HepG2 (cell line): ENCODE measurements around the gene C5orf15. TPM values are rescaled to one million over a fixed set of nuclear protein-coding genes. Genes with fewer than 3 reads are reported as not detected.

Experiments
- ATAC-seq: fragments of 200-7000 bp; cut with Tn5 transposase; 3 replicates; pipeline ENCODE4 v1.9.1; 2020; ENCODE audit warnings: mild to moderate bottlenecking, moderate library complexity
- BruUV-seq: library from RNA; stranded (reverse); fragments of 400-500 nt; replicated peaks from 2 replicates; lab custom pipeline; 2021; lab: Mats Ljungman, UMichigan
- CTCF ChIA-PET: fragments of 300-600 bp; formaldehyde crosslinking; extraction: SDS; loops from one replicate; lab custom pipeline; 2021; ENCODE audit warnings: low total read pairs, inconsistent platforms, low intra/inter-chr PET ratio; lab: Yijun Ruan, JAX
- POLR2A ChIA-PET: fragments of 350-600 bp; sonication (Branson Sonifier 250); formaldehyde crosslinking; loops from one replicate; lab custom pipeline; 2020; ENCODE audit warnings: antibody characterized with exemption, inconsistent platforms; lab: Yijun Ruan, JAX
- DNase-seq: peaks from one replicate; pipeline ENCODE4 v3.0.0-alpha.2; 2015; ENCODE audit warnings: low spot score
- FAIRE-seq: peaks from 3 replicates; lab custom pipeline; 2011; peaks lifted over from hg19 to GRCh38; lab: Jason Lieb, UNC
- H2AFZ ChIP-seq: one replicate; pipeline ENCODE4 v1.6.1; 2011; ENCODE audit warnings: low read length, inconsistent platforms
- H3K27ac ChIP-seq: fragments of 300-600 bp; 3 replicates; pipeline ENCODE4 v1.8.0; 2011; ENCODE audit warnings: mixed run types, mild to moderate bottlenecking, mixed read lengths, low read length, inconsistent platforms; ENCODE audit not compliant: insufficient read depth; ENCODE audit errors: extremely low read length
- H3K27me3 ChIP-seq, 2 experiments: fragments of 200-600 bp in 1 of 2; 2 replicates in 1 of 2; 3 replicates in 1 of 2; pipeline versions ENCODE4 v1.6.0 to v1.8.0; 2011; ENCODE audit warnings: low read length in 2 of 2, mild to moderate bottlenecking in 2 of 2, moderate library complexity in 2 of 2, inconsistent platforms in 1 of 2; ENCODE audit not compliant: insufficient read depth in 2 of 2, control insufficient read depth in 1 of 2
- H3K36me3 ChIP-seq, 2 experiments: fragments of 200-600 bp in 1 of 2; replicated peaks in 1 of 2; 2 replicates in 1 of 2; 3 replicates in 1 of 2; pipeline versions ENCODE4 v1.5.1 to v1.8.0; 2011; ENCODE audit warnings: low read length in 2 of 2, inconsistent platforms in 1 of 2; ENCODE audit not compliant: insufficient read depth in 2 of 2, control insufficient read depth in 1 of 2
- H3K4me1 ChIP-seq: 2 replicates; pipeline ENCODE4 v1.5.1; 2012; ENCODE audit warnings: low read length, inconsistent platforms; ENCODE audit not compliant: insufficient read depth
- H3K4me2 ChIP-seq: 2 replicates; pipeline ENCODE4 v1.6.0; 2011; ENCODE audit warnings: low read depth, low read length, inconsistent platforms
- H3K4me3 ChIP-seq, 3 experiments: fragments of 200-600 bp in 1 of 3; sonication (generic), shearing (Covaris generic) in 1 of 3; replicated peaks in 1 of 3; 2 replicates each; pipeline ENCODE4 v1.5.1; 2011 to 2016; ENCODE audit warnings: low read length in 3 of 3, inconsistent platforms in 2 of 3, low read depth in 2 of 3, mild to moderate bottlenecking in 2 of 3, control low read depth in 1 of 3, mixed read lengths in 1 of 3; ENCODE audit not compliant: insufficient read depth in 1 of 3
- H3K79me2 ChIP-seq: one replicate; pipeline ENCODE4 v1.6.1; 2011; ENCODE audit warnings: low read length, inconsistent platforms; ENCODE audit not compliant: insufficient read depth
- H3K9ac ChIP-seq: 2 replicates; pipeline ENCODE4 v1.6.0; 2011; ENCODE audit warnings: mild to moderate bottlenecking, low read depth, low read length, inconsistent platforms; ENCODE audit not compliant: insufficient read depth
- H3K9me3 ChIP-seq: 2 replicates; pipeline ENCODE4 v1.5.1; 2012; ENCODE audit warnings: mild to moderate bottlenecking, low read length
- H4K20me1 ChIP-seq: 2 replicates; pipeline ENCODE4 v1.6.0; 2011; ENCODE audit warnings: inconsistent platforms, mild to moderate bottlenecking, low read length, moderate library complexity; ENCODE audit not compliant: insufficient read depth
- ZNF607 ChIP-seq: sonication (generic); formaldehyde crosslinking; IDR thresholded peaks from 2 replicates; pipeline ENCODE4 v1.5.1; 2020; ENCODE audit warnings: missing genetic modification reagents, mild to moderate bottlenecking, borderline replicate concordance
- ZNF629 ChIP-seq: sonication (generic); formaldehyde crosslinking; conservative IDR thresholded peaks from 2 replicates; pipeline ENCODE4 v1.5.0; 2020; ENCODE audit warnings: missing genetic modification reagents
- WGBS: methylation state at CpG from one replicate; pipeline ENCODE4 v1.1.6; 2017; ENCODE audit warnings: low lambda C conversion rate; 5-methylcytosine and 5-hydroxymethylcytosine counted together
- in situ Hi-C: cut with HindIII; loops from 2 replicates; pipeline ENCODE4 v1.10.0; 2017; ENCODE audit warnings: low pct_unique_long_range_greater_than_20kb; ENCODE audit not compliant: extremely low pct_ligation_motif_present
- intact Hi-C: fragments of 100-400 bp; cut with micrococcal nuclease; formaldehyde crosslinking; loops from one replicate; pipeline ENCODE4 v1.10.0; 2022; ENCODE audit not compliant: unreplicated experiment
- polyA plus RNA-seq, 8 experiments: library from polyadenylated mRNA; depleted of rRNA in 3 of 8; stranded (reverse) in 7 of 8; unstranded in 1 of 8; fragments of >200 nt; fragmentation: Illumina TruSeq in 4 of 8; extraction: Trizol in 4 of 8; gene quantifications; 2 replicates each; pipeline versions ENCODE4 v1.2.1 to v1.2.3, GENCODE V29; 2011 to 2016; ENCODE audit warnings: low read depth in 4 of 8, missing spikeins in 1 of 8, mixed read lengths in 1 of 8; ENCODE audit not compliant: insufficient read depth in 1 of 8
- total RNA-seq, 5 experiments: library from RNA; depleted of rRNA; stranded (reverse); fragments of >200 nt; fragmentation: Illumina TruSeq; extraction: Trizol; gene quantifications; 2 replicates each; pipeline ENCODE4 v1.2.3, GENCODE V29; 2016; ENCODE audit warnings: low read depth in 1 of 5
- TF ChIP-seq, protein P1 (sequence below): sonication (generic); formaldehyde crosslinking; IDR thresholded peaks from 2 replicates; pipeline ENCODE4 v1.4.0; 2020; ENCODE audit warnings: missing genetic modification reagents
- TF ChIP-seq, protein P2 (sequence below): sonication (generic); formaldehyde crosslinking; IDR thresholded peaks from 2 replicates; pipeline ENCODE4 v1.9.0; 2021; ENCODE audit warnings: missing genetic modification reagents, borderline replicate concordance

Gene C5orf15
- total and polyA plus RNA-seq, 2 of the 13 experiments (the other 11 are each of a cell fraction or from before 2014, with no cell fraction given): 58.5 to 82.7 TPM

DNA sequence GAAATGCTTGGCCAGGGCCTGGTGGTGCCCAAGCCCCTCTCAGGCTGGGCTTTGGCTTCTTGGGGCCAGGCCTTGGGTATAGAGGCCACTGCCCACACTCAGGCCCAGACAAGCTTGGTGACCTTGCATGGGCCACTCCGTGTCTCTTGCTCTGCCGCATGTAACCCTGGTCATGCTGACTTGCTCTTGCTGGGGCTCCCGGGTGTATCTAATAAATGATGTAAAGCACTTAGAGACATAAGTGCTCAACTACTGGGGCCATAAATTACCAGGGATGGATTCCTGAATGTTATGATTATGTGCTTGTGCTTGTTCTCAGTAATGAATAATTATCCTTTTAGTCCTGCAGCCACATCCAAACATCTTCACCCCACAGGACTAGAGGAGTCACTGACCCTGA, 54.0 kb downstream of the C5orf15 start (continued):
- TF ChIP-seq, protein P1, sequence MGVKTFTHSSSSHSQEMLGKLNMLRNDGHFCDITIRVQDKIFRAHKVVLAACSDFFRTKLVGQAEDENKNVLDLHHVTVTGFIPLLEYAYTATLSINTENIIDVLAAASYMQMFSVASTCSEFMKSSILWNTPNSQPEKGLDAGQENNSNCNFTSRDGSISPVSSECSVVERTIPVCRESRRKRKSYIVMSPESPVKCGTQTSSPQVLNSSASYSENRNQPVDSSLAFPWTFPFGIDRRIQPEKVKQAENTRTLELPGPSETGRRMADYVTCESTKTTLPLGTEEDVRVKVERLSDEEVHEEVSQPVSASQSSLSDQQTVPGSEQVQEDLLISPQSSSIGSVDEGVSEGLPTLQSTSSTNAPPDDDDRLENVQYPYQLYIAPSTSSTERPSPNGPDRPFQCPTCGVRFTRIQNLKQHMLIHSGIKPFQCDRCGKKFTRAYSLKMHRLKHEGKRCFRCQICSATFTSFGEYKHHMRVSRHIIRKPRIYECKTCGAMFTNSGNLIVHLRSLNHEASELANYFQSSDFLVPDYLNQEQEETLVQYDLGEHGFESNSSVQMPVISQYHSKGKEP (CRISPR knock-in tag): no peak
- TF ChIP-seq, protein P2, sequence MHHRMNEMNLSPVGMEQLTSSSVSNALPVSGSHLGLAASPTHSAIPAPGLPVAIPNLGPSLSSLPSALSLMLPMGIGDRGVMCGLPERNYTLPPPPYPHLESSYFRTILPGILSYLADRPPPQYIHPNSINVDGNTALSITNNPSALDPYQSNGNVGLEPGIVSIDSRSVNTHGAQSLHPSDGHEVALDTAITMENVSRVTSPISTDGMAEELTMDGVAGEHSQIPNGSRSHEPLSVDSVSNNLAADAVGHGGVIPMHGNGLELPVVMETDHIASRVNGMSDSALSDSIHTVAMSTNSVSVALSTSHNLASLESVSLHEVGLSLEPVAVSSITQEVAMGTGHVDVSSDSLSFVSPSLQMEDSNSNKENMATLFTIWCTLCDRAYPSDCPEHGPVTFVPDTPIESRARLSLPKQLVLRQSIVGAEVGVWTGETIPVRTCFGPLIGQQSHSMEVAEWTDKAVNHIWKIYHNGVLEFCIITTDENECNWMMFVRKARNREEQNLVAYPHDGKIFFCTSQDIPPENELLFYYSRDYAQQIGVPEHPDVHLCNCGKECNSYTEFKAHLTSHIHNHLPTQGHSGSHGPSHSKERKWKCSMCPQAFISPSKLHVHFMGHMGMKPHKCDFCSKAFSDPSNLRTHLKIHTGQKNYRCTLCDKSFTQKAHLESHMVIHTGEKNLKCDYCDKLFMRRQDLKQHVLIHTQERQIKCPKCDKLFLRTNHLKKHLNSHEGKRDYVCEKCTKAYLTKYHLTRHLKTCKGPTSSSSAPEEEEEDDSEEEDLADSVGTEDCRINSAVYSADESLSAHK (CRISPR knock-in tag): no peak

DNA sequence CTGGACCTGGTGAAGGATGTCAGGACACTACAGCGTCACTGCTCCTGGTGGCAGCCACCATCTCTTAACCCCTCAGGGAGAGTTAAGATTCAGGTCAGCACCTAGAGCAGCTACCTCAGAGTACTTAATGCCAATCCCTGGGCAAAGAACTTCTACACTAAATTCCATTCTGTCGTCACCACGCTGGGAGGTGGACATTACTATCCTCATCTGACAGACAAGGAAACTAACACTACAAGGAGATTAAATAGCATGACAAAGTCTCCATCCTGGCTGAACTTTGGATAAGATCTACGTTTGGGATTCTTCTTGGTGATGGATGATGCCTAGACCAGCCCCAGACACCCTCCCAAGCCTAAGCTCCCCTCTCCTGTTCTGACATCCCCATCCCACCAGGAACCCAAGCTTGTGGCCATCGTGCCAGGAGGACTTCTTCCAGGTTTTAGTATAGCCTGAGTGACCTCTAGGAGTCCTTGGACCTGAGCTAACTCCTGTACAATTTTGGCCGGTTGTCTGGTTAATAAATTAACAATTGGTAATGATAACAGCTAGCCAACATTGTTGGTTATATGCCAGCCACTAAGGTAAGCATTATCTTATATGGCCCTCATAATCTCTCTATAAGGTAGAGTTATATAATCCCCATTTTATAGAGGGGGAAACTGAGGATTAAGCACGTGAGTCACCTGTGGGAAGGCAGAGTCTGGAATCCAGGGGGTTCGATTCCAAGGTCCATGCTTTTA, 54.8 kb downstream of the C5orf15 start:
- Histone ChIP-seq H3K9ac (no peak overlapping the region), H2AFZ (no peak overlapping the region), H3K4me2 (no peak overlapping the region), H3K27ac (no peak overlapping the region), H3K9me3 (no peaks in the 10 kb centered on the region), H3K36me3 (no peaks in the 10 kb centered on the region), H3K4me1 (peaks cover 11% of the 10 kb centered on the region), H3K79me2 (no peaks in the 10 kb centered on the region), H4K20me1 (no peaks in the 10 kb centered on the region), H3K4me3 (no peak overlapping the region), H3K27me3 (peaks cover 0 to 26% of the 10 kb centered on the region in 2 experiments; a peak in 2 of 5 replicates)
- ChIA-PET CTCF (no interaction called here), POLR2A (no interaction called here)
- intact Hi-C loops: no loop called here
- in situ Hi-C loops: no loop called here
- 27% methylated on average over 8 of the region's 8 CpGs for WGBS
- no peak for ATAC-seq
- DNase-seq: no peak
- TF ChIP-seq ZNF629 (CRISPR knock-in tag) (0 out of 2 replicates have a peak, but pooled peaks have one; percentile 9), ZNF607 (CRISPR knock-in tag) (no peak)
- no peak for FAIRE-seq
- BruUV-seq: no TSS peak
